ENCODE measurements around the gene LRRC8E.

DNA sequence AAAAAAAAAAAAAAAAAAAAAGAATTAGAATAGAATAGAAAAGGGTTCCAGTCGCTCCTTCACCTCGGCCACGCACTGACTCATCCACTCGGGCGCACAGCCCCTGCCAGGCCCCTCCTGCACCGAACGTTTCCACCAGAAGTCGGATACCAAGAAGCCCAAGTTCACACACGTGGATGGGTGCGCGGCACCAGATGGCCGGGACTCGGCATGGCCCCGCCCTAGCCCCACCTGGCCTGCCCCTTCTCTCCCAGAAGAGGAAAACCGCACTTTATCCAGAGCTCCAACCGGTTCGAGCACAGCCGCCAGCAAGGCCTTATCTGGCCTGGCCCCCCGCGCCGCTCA lies 20.0 kb upstream of the LRRC8E start:
- no peak for TF ChIP-seq SIN3A (IDR thresholded peaks at IDR 0.05; ENCODE audit: borderline replicate concordance, insufficient read depth, low read length)
- TF ChIP-seq POLR2AphosphoS5 (IDR thresholded peaks at IDR 0.05; ENCODE audit: low read depth, low read length), result no peak

Data from PFSK-1 (cell line).